KBM-7 (cell line): ENCODE data around the gene B4GALT6.

ENCODE experiments used
- DNase-seq: peaks from one replicate; pipeline ENCODE4 v3.0.0-alpha.2; 2015
- in situ Hi-C: fragments of 300-500 bp; cut with MboI; formaldehyde crosslinking; loops from 2 replicates; pipeline ENCODE4 v1.14.3; 2020; ENCODE audit warnings: low sequenced_read_pairs, low pct_unique_long_range_greater_than_20kb, mixed read lengths

B4GALT6 gene

GRCh38 chr18:31695989-31696388, 11.6 kb upstream of the B4GALT6 start:
- no peak for DNase-seq
- in situ Hi-C loops, result no loop called here

- DNase-seq, result no peak
- in situ Hi-C loops, result no loop called here
These were observed 9.9 kb upstream of the B4GALT6 start for GRCh38 chr18:31694297-31694696.

- no peak for DNase-seq
- in situ Hi-C loops, result no loop called here
These were observed 4.2 kb upstream of the B4GALT6 start for GRCh38 chr18:31688606-31689005.

GRCh38 chr18:31686986-31687928, 2.9 kb upstream of the B4GALT6 start:
- in situ Hi-C loops, result no loop called here
- DNase-seq, result no peak

GRCh38 chr18:31686572-31686971, 2.2 kb upstream of the B4GALT6 start:
- in situ Hi-C loops, result no loop called here
- DNase-seq, result no peak

- in situ Hi-C loops, result no loop called here
- DNase-seq, result peak; percentile 88
These were observed 1.0 kb upstream of the B4GALT6 start for GRCh38 chr18:31685097-31686082.

- no peak for DNase-seq
- in situ Hi-C loops, result no loop called here
These were observed 458 bp downstream of the B4GALT6 start for GRCh38 chr18:31683968-31684278.

GRCh38 chr18:31683106-31683505, 1.3 kb downstream of the B4GALT6 start:
- in situ Hi-C loops, result no loop called here
- DNase-seq, result no peak

GRCh38 chr18:31680831-31681568, 3.4 kb downstream of the B4GALT6 start:
- peak; percentile 43 for DNase-seq
- in situ Hi-C loops, result no loop called here

- DNase-seq, result no peak
- in situ Hi-C loops, result no loop called here
These were observed 4.0 kb downstream of the B4GALT6 start for GRCh38 chr18:31680433-31680811.

- DNase-seq, result no peak
- in situ Hi-C loops, result no loop called here
These were observed 4.5 kb downstream of the B4GALT6 start for GRCh38 chr18:31679791-31680432.

- in situ Hi-C loops, result no loop called here
These were observed 5.1 kb downstream of the B4GALT6 start for GRCh38 chr18:31679133-31679742.

GRCh38 chr18:31678425-31678824, 6.0 kb downstream of the B4GALT6 start:
- DNase-seq, result no peak
- in situ Hi-C loops, result no loop called here

More at GRCh38 chr18:31679133-31679742, 5.1 kb downstream of the B4GALT6 start:
- no peak for DNase-seq

- in situ Hi-C loops, result no loop called here
- peak; percentile 51 for DNase-seq
These were observed 6.8 kb downstream of the B4GALT6 start for GRCh38 chr18:31677592-31677991.

- DNase-seq, result no peak
- in situ Hi-C loops, result no loop called here
These were observed 9.0 kb downstream of the B4GALT6 start for GRCh38 chr18:31675404-31675803.

GRCh38 chr18:31672628-31673135, 11.7 kb downstream of the B4GALT6 start:
- in situ Hi-C loops, result no loop called here

GRCh38 chr18:31671951-31672350, 12.4 kb downstream of the B4GALT6 start:
- in situ Hi-C loops, result no loop called here
- no peak for DNase-seq

More at GRCh38 chr18:31672628-31673135, 11.7 kb downstream of the B4GALT6 start:
- no peak for DNase-seq

- no peak for DNase-seq
- in situ Hi-C loops, result no loop called here
These were observed 14.8 kb downstream of the B4GALT6 start for GRCh38 chr18:31669541-31669940.
